ENCODE results near the gene RARRES1. TPM values are rescaled to one million over a fixed set of nuclear protein-coding genes. Genes with fewer than 3 reads are reported as not detected.

RARRES1 gene
- total and polyA plus RNA-seq, 2 experiments from 2014 or later: 0.33 to 0.56 TPM

- no peaks in the 10 kb centered on the region for H3K27me3 ChIP-seq
- DNase-seq (ENCODE audit: low read depth in 1 of 2, low spot score in 1 of 2): peak; percentile 66 to 86
- no peaks in the 10 kb centered on the region for H3K9me3 ChIP-seq (ENCODE audit: low read depth)
- no peaks in the 10 kb centered on the region for H3K4me1 ChIP-seq (ENCODE audit: low read depth)
- peak; percentile 80 for TF ChIP-seq CTCF (IDR thresholded peaks at IDR 0.05; ENCODE audit: low read depth, low read length)
- H3K27ac ChIP-seq: peak overlapping the region; percentile 29
- H3K36me3 ChIP-seq: peaks cover 59% of the 10 kb centered on the region
- H3K4me3 ChIP-seq: no peak overlapping the region
These were observed 72.6 kb downstream of the RARRES1 start for GRCh38 chr3:158659454-158660237.

- no peak for DNase-seq (ENCODE audit: low read depth in 1 of 2, low spot score in 1 of 2)
- Histone ChIP-seq H3K36me3 (peaks cover 64% of the 10 kb centered on the region), H3K4me1 (ENCODE audit: low read depth) (no peaks in the 10 kb centered on the region), H3K27me3 (no peaks in the 10 kb centered on the region), H3K9me3 (ENCODE audit: low read depth) (no peaks in the 10 kb centered on the region), H3K4me3 (no peak overlapping the region), H3K27ac (peak overlapping the region; percentile 29)
- no peak for TF ChIP-seq CTCF (IDR thresholded peaks at IDR 0.05; ENCODE audit: low read depth, low read length)
These were observed 73.4 kb downstream of the RARRES1 start for GRCh38 chr3:158658889-158659288.

GRCh38 chr3:158652463-158652862, 79.8 kb downstream of the RARRES1 start:
- Histone ChIP-seq H3K4me3 (no peak overlapping the region), H3K27ac (no peak overlapping the region), H3K36me3 (peaks cover 68% of the 10 kb centered on the region)

GRCh38 chr3:158651192-158651591, 81.1 kb downstream of the RARRES1 start:
- Histone ChIP-seq H3K27ac (no peak overlapping the region), H3K27me3 (no peaks in the 10 kb centered on the region), H3K9me3 (ENCODE audit: low read depth) (no peaks in the 10 kb centered on the region), H3K4me3 (no peak overlapping the region), H3K36me3 (peaks cover 64% of the 10 kb centered on the region), H3K4me1 (ENCODE audit: low read depth) (no peaks in the 10 kb centered on the region)
- no peak for TF ChIP-seq CTCF (IDR thresholded peaks at IDR 0.05; ENCODE audit: low read depth, low read length)
- no peak for DNase-seq (ENCODE audit: low read depth in 1 of 2, low spot score in 1 of 2)

More at GRCh38 chr3:158652463-158652862, 79.8 kb downstream of the RARRES1 start:
- no peak for TF ChIP-seq CTCF (IDR thresholded peaks at IDR 0.05; ENCODE audit: low read depth, low read length)
- Histone ChIP-seq H3K9me3 (ENCODE audit: low read depth) (no peaks in the 10 kb centered on the region), H3K4me1 (ENCODE audit: low read depth) (no peaks in the 10 kb centered on the region), H3K27me3 (no peaks in the 10 kb centered on the region)
- no peak for DNase-seq (ENCODE audit: low read depth in 1 of 2, low spot score in 1 of 2)

GRCh38 chr3:158649791-158650190, 82.5 kb downstream of the RARRES1 start:
- DNase-seq (ENCODE audit: low read depth in 1 of 2, low spot score in 1 of 2): no peak
- Histone ChIP-seq H3K36me3 (peaks cover 53% of the 10 kb centered on the region), H3K27me3 (no peaks in the 10 kb centered on the region), H3K4me3 (no peak overlapping the region), H3K9me3 (ENCODE audit: low read depth) (no peaks in the 10 kb centered on the region), H3K27ac (no peak overlapping the region), H3K4me1 (ENCODE audit: low read depth) (peaks cover 6% of the 10 kb centered on the region)
- TF ChIP-seq CTCF (IDR thresholded peaks at IDR 0.05; ENCODE audit: low read depth, low read length): no peak

Other genes with a start within 250 kb of the RARRES1 start
- gene MLF1, start 161.3 kb downstream of the RARRES1 start, total RNA-seq: 113 and 121 TPM in 2 replicates
- 210 and 353 TPM in 2 replicates for gene MLF1, start 161.3 kb downstream of the RARRES1 start, polyA plus RNA-seq
- gene GFM1, start 87.9 kb downstream of the RARRES1 start, total RNA-seq: 39.8 and 47.5 TPM in 2 replicates
- 43.5 and 53.2 TPM in 2 replicates for gene GFM1, start 87.9 kb downstream of the RARRES1 start, polyA plus RNA-seq
- gene LXN, start 59.8 kb downstream of the RARRES1 start, total RNA-seq: 9.8 and 12.8 TPM in 2 replicates
- gene LXN, start 59.8 kb downstream of the RARRES1 start, polyA plus RNA-seq: 6.7 and 11.1 TPM in 2 replicates
- gene MFSD1, start 69.6 kb upstream of the RARRES1 start, total RNA-seq: 12.4 and 19.4 TPM in 2 replicates
- gene MFSD1, start 69.6 kb upstream of the RARRES1 start, polyA plus RNA-seq: 9.3 and 31.8 TPM in 2 replicates

Measured in cardiac muscle cell (in vitro differentiated cells and primary cell).